B cell (primary cell): ENCODE measurements around the gene EFNA2.

ENCODE experiments used
- EZH2 ChIP-seq: IDR thresholded peaks from 2 replicates; pipeline ENCODE4 v1.6.1; 2012; ENCODE audit warnings: borderline replicate concordance, low read depth, mild to moderate bottlenecking, moderate library complexity, low read length; ENCODE audit not compliant: insufficient read depth, poor library complexity, severe bottlenecking
- TF ChIP-seq, protein P1 (sequence below): fragments of 200-600 bp; IDR thresholded peaks from one replicate; pipeline ENCODE4 v1.8.0; 2022; ENCODE audit warnings: antibody characterized with exemption, mild to moderate bottlenecking

DNA sequence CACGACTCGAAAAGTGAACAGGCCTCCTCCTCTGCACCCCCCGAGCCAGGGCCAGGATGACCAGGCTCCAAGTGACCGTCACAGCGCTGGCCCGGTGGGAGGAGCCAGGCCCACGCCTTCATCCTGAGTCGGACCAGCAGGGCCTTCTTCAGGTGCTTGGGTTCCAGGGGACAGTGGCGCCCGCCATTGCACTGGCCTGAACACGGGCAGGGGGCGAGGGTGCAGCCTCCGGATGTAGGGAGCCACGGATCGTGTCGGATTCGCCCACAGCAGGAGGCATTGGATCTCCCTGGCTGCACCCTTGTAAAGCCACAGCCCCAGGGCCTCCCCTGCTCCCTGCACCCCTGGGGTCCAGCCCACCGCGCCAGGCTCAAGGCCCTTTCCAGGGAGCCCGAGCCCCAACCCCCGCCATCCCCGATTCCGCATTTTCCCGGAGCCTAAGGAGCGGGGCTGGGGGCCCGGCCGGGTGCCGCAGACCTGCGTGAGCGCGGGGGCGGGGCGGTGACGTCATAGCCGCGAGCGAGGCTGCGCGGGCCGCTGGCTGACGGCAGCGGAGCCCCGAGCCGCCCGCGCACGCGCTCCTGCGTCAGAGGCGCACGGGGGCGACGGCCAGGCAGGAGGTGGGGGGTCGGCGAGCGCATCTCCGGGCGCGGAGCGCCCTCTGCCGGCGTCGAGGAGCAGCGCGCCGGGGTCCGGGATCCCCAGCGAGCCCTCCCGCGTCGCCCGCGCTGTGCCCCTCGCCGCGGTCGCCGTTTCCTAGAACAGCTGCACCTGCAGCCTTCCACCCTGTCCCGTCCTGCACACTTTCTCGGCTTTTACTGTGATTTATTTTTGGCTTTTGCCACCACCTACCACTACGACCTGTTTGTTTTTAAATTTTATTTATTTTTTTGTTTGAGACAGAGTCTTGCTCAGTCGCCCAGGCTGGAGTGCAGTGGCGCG lies 45.6 kb upstream of the EFNA2 start:
- no peak for TF ChIP-seq EZH2
- TF ChIP-seq, protein P1, sequence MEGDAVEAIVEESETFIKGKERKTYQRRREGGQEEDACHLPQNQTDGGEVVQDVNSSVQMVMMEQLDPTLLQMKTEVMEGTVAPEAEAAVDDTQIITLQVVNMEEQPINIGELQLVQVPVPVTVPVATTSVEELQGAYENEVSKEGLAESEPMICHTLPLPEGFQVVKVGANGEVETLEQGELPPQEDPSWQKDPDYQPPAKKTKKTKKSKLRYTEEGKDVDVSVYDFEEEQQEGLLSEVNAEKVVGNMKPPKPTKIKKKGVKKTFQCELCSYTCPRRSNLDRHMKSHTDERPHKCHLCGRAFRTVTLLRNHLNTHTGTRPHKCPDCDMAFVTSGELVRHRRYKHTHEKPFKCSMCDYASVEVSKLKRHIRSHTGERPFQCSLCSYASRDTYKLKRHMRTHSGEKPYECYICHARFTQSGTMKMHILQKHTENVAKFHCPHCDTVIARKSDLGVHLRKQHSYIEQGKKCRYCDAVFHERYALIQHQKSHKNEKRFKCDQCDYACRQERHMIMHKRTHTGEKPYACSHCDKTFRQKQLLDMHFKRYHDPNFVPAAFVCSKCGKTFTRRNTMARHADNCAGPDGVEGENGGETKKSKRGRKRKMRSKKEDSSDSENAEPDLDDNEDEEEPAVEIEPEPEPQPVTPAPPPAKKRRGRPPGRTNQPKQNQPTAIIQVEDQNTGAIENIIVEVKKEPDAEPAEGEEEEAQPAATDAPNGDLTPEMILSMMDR: peak; percentile 94
